Right atrium auricular region (tissue), 2 donors: Measurements from ENCODE around the gene GASK1A. TPM values are rescaled to one million over a fixed set of nuclear protein-coding genes. Genes with fewer than 3 reads are reported as not detected.

ENCODE experiments used
- DNase-seq: peaks from one replicate; pipeline ENCODE4 v3.0.0-alpha.2; 2019; ENCODE audit warnings: low spot score
- H3K27ac ChIP-seq, 2 donors: fragments of 200-600 bp; sonication (generic); 1 replicate in 1 of 2; 2 replicates in 1 of 2; pipeline ENCODE4 v1.5.1; 2016 to 2019
- H3K27me3 ChIP-seq, 2 donors: fragments of 200-600 bp; sonication (generic); one replicate each; pipeline versions ENCODE4 v1.5.1 to v1.6.0; 2017 to 2019
- H3K36me3 ChIP-seq: fragments of 200-600 bp; sonication (generic); one replicate; pipeline ENCODE4 v1.5.1; 2016
- H3K4me1 ChIP-seq, 2 donors: fragments of 200-600 bp; sonication (generic); one replicate each; pipeline versions ENCODE4 v1.5.1 to v1.6.0; 2017 to 2019
- H3K4me3 ChIP-seq, 2 donors: fragments of 200-600 bp; sonication (generic); 1 replicate in 1 of 2; 2 replicates in 1 of 2; pipeline ENCODE4 v1.5.1; 2017 to 2019; ENCODE audit warnings: mild to moderate bottlenecking in 1 of 2, moderate library complexity in 1 of 2
- H3K9me3 ChIP-seq, 2 donors: fragments of 200-600 bp; sonication (generic); one replicate each; pipeline ENCODE4 v1.5.1; 2019
- total RNA-seq, 2 donors: library from RNA; depleted of rRNA; stranded (reverse); fragments of >200 nt; gene quantifications; one replicate each; pipeline ENCODE4 v1.1.0, GENCODE V29; 2016
- TF ChIP-seq, protein P1 (sequence below), 2 donors: fragments of 200-600 bp; sonication (generic); IDR thresholded peaks; one replicate each; pipeline ENCODE4 v1.5.1; 2019; ENCODE audit warnings: antibody characterized with exemption in 2 of 2

GASK1A gene
- total RNA-seq, 2 donors from 2014 or later, result 1.5 to 2.1 TPM

DNA sequence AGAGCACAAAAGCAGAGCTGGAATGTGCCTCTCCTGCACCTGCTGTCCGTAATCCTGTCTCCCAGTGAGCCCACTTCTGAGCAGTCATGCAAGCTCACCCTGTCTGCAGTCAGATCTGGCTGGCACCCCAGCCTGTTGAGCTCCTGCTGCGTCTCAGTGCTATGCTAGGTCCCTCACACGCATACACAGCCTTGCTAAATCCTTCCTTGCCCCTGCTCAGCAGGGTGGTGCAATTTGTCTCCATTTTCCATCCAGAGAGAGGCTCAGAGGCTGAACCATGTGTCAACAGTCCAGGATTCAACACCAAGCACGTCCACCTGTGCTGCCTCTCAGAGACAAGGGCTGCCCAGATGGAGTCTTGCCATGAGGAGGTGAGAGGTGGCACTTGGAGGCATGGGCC, 115.7 kb downstream of the GASK1A start:
- Histone ChIP-seq H3K9me3 (no peaks in the 10 kb centered on the region), H3K36me3 (no peaks in the 10 kb centered on the region), H3K27ac (no peak overlapping the region), H3K4me1 (peaks cover 0 to 16% of the 10 kb centered on the region in 2 donors), H3K27me3 (no peaks in the 10 kb centered on the region), H3K4me3 (no peak overlapping the region)
- TF ChIP-seq, protein P1, sequence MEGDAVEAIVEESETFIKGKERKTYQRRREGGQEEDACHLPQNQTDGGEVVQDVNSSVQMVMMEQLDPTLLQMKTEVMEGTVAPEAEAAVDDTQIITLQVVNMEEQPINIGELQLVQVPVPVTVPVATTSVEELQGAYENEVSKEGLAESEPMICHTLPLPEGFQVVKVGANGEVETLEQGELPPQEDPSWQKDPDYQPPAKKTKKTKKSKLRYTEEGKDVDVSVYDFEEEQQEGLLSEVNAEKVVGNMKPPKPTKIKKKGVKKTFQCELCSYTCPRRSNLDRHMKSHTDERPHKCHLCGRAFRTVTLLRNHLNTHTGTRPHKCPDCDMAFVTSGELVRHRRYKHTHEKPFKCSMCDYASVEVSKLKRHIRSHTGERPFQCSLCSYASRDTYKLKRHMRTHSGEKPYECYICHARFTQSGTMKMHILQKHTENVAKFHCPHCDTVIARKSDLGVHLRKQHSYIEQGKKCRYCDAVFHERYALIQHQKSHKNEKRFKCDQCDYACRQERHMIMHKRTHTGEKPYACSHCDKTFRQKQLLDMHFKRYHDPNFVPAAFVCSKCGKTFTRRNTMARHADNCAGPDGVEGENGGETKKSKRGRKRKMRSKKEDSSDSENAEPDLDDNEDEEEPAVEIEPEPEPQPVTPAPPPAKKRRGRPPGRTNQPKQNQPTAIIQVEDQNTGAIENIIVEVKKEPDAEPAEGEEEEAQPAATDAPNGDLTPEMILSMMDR (IDR thresholded peaks at IDR 0.05), result no peak
- DNase-seq, result no peak

- Histone ChIP-seq H3K27me3 (no peaks in the 10 kb centered on the region), H3K9me3 (no peaks in the 10 kb centered on the region), H3K4me1 (peaks cover 0 to 16% of the 10 kb centered on the region in 2 donors), H3K27ac (no peak overlapping the region), H3K4me3 (no peak overlapping the region), H3K36me3 (no peaks in the 10 kb centered on the region)
- TF ChIP-seq, protein P1 (IDR thresholded peaks at IDR 0.05), result no peak
- no peak for DNase-seq
These were observed 116.3 kb downstream of the GASK1A start for GRCh38 chr3:43095370-43095769.

GRCh38 chr3:43096761-43097160, 117.7 kb downstream of the GASK1A start:
- no peak for DNase-seq
- H3K27me3 ChIP-seq, result no peaks in the 10 kb centered on the region
- H3K4me1 ChIP-seq, result peaks cover 0 to 16% of the 10 kb centered on the region in 2 donors
- no peak overlapping the region for H3K27ac ChIP-seq
- no peak overlapping the region for H3K4me3 ChIP-seq
- no peaks in the 10 kb centered on the region for H3K9me3 ChIP-seq
- H3K36me3 ChIP-seq, result no peaks in the 10 kb centered on the region
- TF ChIP-seq, protein P1 (IDR thresholded peaks at IDR 0.05), result no peak

GRCh38 chr3:43097400-43098080, 118.4 kb downstream of the GASK1A start:
- no peak overlapping the region for H3K4me3 ChIP-seq
- no peak overlapping the region for H3K27ac ChIP-seq
- DNase-seq, result no peak
- H3K9me3 ChIP-seq, result no peaks in the 10 kb centered on the region
- TF ChIP-seq, protein P1 (IDR thresholded peaks at IDR 0.05), result no peak
- peaks cover 0 to 24% of the 10 kb centered on the region in 2 donors for H3K4me1 ChIP-seq
- no peaks in the 10 kb centered on the region for H3K27me3 ChIP-seq
- no peaks in the 10 kb centered on the region for H3K36me3 ChIP-seq

- H3K9me3 ChIP-seq, result no peaks in the 10 kb centered on the region
- H3K4me1 ChIP-seq, result peaks cover 0 to 33% of the 10 kb centered on the region in 2 donors
- no peaks in the 10 kb centered on the region for H3K36me3 ChIP-seq
- DNase-seq, result no peak
- no peak overlapping the region for H3K4me3 ChIP-seq
- TF ChIP-seq, protein P1 (IDR thresholded peaks at IDR 0.05), result no peak
- H3K27me3 ChIP-seq, result no peaks in the 10 kb centered on the region
- H3K27ac ChIP-seq, result no peak overlapping the region
These were observed 119.7 kb downstream of the GASK1A start for GRCh38 chr3:43098761-43099160.
